ENCODE data around the gene RFTN1. TPM values are rescaled to one million over a fixed set of nuclear protein-coding genes. Genes with fewer than 3 reads are reported as not detected.

RFTN1 gene
- total and polyA plus RNA-seq, 4 donors, result 33.8 to 82.5 (median 53.4) TPM

- Histone ChIP-seq H3K9me3 (ENCODE audit: control insufficient read depth in 4 of 4, insufficient read depth in 3 of 4, low read length in 3 of 4) (peaks cover 0 to 5% (median under 1%) of the 10 kb centered on the region in 4 donors), H3K4me3 (no peak overlapping the region), H3K27me3 (ENCODE audit: control insufficient read depth in 3 of 3, insufficient read depth in 3 of 3, low read length in 2 of 3) (no peaks in the 10 kb centered on the region), H3K4me1 (ENCODE audit: control insufficient read depth in 5 of 5, insufficient read depth in 5 of 5, low read length in 5 of 5) (peaks cover 0 to 20% (median 11%) of the 10 kb centered on the region in 5 donors), H3K27ac (ENCODE audit: low read depth in 1 of 2, low read length in 1 of 2) (no peak overlapping the region), H3K9ac (ENCODE audit: insufficient read depth in 1 of 2, low read length in 2 of 2) (no peak overlapping the region), H3K36me3 (ENCODE audit: control insufficient read depth in 4 of 4, insufficient read depth in 4 of 4, low read length in 4 of 4) (peaks cover 0 to 23% (median 10%) of the 10 kb centered on the region in 4 donors)
- DNase-seq (no peak), ATAC-seq (ENCODE audit: insufficient read depth, low FRiP score) (no peak)
- TF ChIP-seq CTCF (IDR thresholded peaks at IDR 0.05; ENCODE audit: control extremely low read depth, extremely low read depth), result no peak
- 94 to 95% methylated on average over 6 of the region's 6 CpGs for WGBS, 2 donors
Measured at GRCh38 chr3:16328124-16328523, 185.4 kb downstream of the RFTN1 start.

- ATAC-seq (ENCODE audit: insufficient read depth, low FRiP score) (no peak), DNase-seq (peak in 1 of 3 donors; percentile 32)
- Histone ChIP-seq H3K27me3 (ENCODE audit: control insufficient read depth in 3 of 3, insufficient read depth in 3 of 3, low read length in 2 of 3) (no peaks in the 10 kb centered on the region), H3K4me1 (ENCODE audit: control insufficient read depth in 5 of 5, insufficient read depth in 5 of 5, low read length in 5 of 5) (peaks cover 0 to 20% (median 11%) of the 10 kb centered on the region in 5 donors), H3K4me3 (no peak overlapping the region), H3K27ac (ENCODE audit: low read depth in 1 of 2, low read length in 1 of 2) (no peak overlapping the region), H3K36me3 (ENCODE audit: control insufficient read depth in 4 of 4, insufficient read depth in 4 of 4, low read length in 4 of 4) (peaks cover 0 to 36% (median 8%) of the 10 kb centered on the region in 4 donors), H3K9me3 (ENCODE audit: control insufficient read depth in 4 of 4, insufficient read depth in 3 of 4, low read length in 3 of 4) (peaks cover 0 to 4% (median under 1%) of the 10 kb centered on the region in 4 donors), H3K9ac (ENCODE audit: insufficient read depth in 1 of 2, low read length in 2 of 2) (no peak overlapping the region)
- 89 to 94% methylated on average over 15 of the region's 15 CpGs for WGBS, 2 donors
- no peak for TF ChIP-seq CTCF (IDR thresholded peaks at IDR 0.05; ENCODE audit: control extremely low read depth, extremely low read depth)
Measured at GRCh38 chr3:16326724-16327349, 186.7 kb downstream of the RFTN1 start.

- peaks cover 0 to 2% (median 0%) of the 10 kb centered on the region in 4 donors for H3K9me3 ChIP-seq (ENCODE audit: control insufficient read depth in 4 of 4, insufficient read depth in 3 of 4, low read length in 3 of 4)
- ATAC-seq (ENCODE audit: insufficient read depth, low FRiP score), result no peak
- no peak for TF ChIP-seq CTCF (IDR thresholded peaks at IDR 0.05; ENCODE audit: control extremely low read depth, extremely low read depth)
- H3K36me3 ChIP-seq (ENCODE audit: control insufficient read depth in 4 of 4, insufficient read depth in 4 of 4, low read length in 4 of 4), result peaks cover 3 to 44% (median 7%) of the 10 kb centered on the region in 4 donors
- WGBS, 2 donors, result 97 to 98% methylated on average over 4 of the region's 4 CpGs
- H3K27ac ChIP-seq (ENCODE audit: low read depth in 1 of 2, low read length in 1 of 2), result peak overlapping the region in 1 of 2 donors; percentile 45
- no peak overlapping the region for H3K4me3 ChIP-seq
- DNase-seq, result no peak
- H3K27me3 ChIP-seq (ENCODE audit: control insufficient read depth in 3 of 3, insufficient read depth in 3 of 3, low read length in 2 of 3), result no peaks in the 10 kb centered on the region
- H3K4me1 ChIP-seq (ENCODE audit: control insufficient read depth in 5 of 5, insufficient read depth in 5 of 5, low read length in 5 of 5), result peaks cover 0 to 20% (median 8%) of the 10 kb centered on the region in 5 donors
- no peak overlapping the region for H3K9ac ChIP-seq (ENCODE audit: insufficient read depth in 1 of 2, low read length in 2 of 2)
Measured at GRCh38 chr3:16325850-16326249, 187.6 kb downstream of the RFTN1 start.
